Measurements from ENCODE around the gene ERMARD. TPM values are rescaled to one million over a fixed set of nuclear protein-coding genes. Genes with fewer than 3 reads are reported as not detected.

The ERMARD gene
- total RNA-seq, 1 donor from 2014 or later, result 24.8 TPM

DNA sequence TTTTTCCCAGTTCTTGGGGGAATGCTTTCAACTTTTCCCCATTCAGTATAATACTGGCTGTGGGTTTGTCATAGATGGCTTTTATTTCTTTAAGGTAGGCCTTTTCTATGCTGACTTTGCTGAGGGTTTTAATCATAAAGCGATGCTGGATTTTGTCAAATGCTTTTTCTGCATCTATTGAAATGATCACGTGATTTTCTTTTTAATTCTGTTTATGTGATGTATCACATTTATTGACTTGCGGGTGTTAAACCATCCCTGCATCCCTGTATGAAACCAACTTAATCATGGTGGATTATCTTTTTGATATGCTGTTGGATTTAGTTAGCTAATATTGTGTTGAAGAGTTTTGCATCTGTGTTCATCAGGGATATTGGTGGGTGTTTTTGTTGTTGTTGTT, 65.6 kb downstream of the ERMARD start:
- Mint-ChIP-seq H3K27ac (ENCODE audit: unreplicated experiment) (no peak overlapping the region), H3K27me3 (ENCODE audit: unreplicated experiment) (no peaks in the 10 kb centered on the region), H3K9me3 (ENCODE audit: unreplicated experiment) (peaks cover 8% of the 10 kb centered on the region), H3K36me3 (ENCODE audit: low read depth, unreplicated experiment) (no peaks in the 10 kb centered on the region), H3K4me3 (ENCODE audit: unreplicated experiment) (no peak overlapping the region), H3K4me1 (ENCODE audit: unreplicated experiment) (peaks cover 3% of the 10 kb centered on the region)
- no peak for DNase-seq (ENCODE audit: low spot score)
- TF ChIP-seq, protein P1, sequence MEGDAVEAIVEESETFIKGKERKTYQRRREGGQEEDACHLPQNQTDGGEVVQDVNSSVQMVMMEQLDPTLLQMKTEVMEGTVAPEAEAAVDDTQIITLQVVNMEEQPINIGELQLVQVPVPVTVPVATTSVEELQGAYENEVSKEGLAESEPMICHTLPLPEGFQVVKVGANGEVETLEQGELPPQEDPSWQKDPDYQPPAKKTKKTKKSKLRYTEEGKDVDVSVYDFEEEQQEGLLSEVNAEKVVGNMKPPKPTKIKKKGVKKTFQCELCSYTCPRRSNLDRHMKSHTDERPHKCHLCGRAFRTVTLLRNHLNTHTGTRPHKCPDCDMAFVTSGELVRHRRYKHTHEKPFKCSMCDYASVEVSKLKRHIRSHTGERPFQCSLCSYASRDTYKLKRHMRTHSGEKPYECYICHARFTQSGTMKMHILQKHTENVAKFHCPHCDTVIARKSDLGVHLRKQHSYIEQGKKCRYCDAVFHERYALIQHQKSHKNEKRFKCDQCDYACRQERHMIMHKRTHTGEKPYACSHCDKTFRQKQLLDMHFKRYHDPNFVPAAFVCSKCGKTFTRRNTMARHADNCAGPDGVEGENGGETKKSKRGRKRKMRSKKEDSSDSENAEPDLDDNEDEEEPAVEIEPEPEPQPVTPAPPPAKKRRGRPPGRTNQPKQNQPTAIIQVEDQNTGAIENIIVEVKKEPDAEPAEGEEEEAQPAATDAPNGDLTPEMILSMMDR (IDR thresholded peaks at IDR 0.05; ENCODE audit: unreplicated experiment), result no peak

DNA sequence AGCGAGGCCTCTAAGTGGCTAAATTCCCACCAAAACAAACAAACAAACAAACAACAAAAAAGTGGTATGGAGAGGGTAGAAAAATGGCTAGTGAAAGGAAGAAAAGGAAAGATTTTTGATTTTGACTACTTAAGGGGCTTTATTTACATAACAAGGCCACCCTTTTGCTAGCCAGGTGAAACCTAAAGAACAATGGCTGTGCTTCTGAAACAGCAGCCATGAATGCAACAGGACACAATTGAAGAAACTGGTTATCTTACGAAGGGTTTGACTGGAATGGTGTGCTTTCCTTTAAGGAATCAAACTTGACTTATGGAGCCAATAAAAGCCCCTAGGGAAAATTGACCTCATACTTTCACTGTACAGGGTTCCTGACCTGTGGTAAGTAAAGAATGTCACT, 68.9 kb downstream of the ERMARD start:
- no peak overlapping the region for H3K4me3 Mint-ChIP-seq (ENCODE audit: unreplicated experiment)
- peaks cover 3% of the 10 kb centered on the region for H3K4me1 Mint-ChIP-seq (ENCODE audit: unreplicated experiment)
- H3K36me3 Mint-ChIP-seq (ENCODE audit: low read depth, unreplicated experiment), result no peaks in the 10 kb centered on the region
- peaks cover 4% of the 10 kb centered on the region for H3K9me3 Mint-ChIP-seq (ENCODE audit: unreplicated experiment)
- TF ChIP-seq, protein P1 (IDR thresholded peaks at IDR 0.05; ENCODE audit: unreplicated experiment), result no peak
- no peak overlapping the region for H3K27ac Mint-ChIP-seq (ENCODE audit: unreplicated experiment)
- DNase-seq (ENCODE audit: low spot score), result no peak
- H3K27me3 Mint-ChIP-seq (ENCODE audit: unreplicated experiment), result peaks cover 6% of the 10 kb centered on the region

DNA sequence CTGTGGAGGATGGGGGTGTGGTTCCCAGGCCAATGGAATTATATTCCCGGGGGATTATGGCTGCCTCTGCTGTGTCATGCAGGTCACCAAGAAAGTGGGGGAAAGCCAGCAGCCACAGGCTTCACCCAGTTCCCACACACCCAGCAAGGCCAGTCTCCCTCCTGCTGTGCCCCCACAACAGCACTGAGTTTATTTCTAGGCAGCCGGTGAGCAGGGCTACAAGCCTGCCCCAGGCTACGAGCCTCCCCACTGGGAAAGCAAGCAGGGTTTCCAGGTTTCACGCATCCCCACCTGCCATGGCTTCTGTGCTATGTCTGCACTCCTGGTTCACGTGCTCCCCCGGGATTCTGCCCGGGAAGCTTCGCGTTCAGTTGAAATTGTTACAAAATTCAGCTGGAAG, 72.6 kb downstream of the ERMARD start:
- H3K4me3 Mint-ChIP-seq (ENCODE audit: unreplicated experiment), result no peak overlapping the region
- H3K27ac Mint-ChIP-seq (ENCODE audit: unreplicated experiment), result no peak overlapping the region
- no peaks in the 10 kb centered on the region for H3K9me3 Mint-ChIP-seq (ENCODE audit: unreplicated experiment)
- H3K36me3 Mint-ChIP-seq (ENCODE audit: low read depth, unreplicated experiment), result no peaks in the 10 kb centered on the region
- DNase-seq (ENCODE audit: low spot score), result no peak
- TF ChIP-seq, protein P1 (IDR thresholded peaks at IDR 0.05; ENCODE audit: unreplicated experiment), result no peak
- peaks cover 3% of the 10 kb centered on the region for H3K4me1 Mint-ChIP-seq (ENCODE audit: unreplicated experiment)
- peaks cover 7% of the 10 kb centered on the region for H3K27me3 Mint-ChIP-seq (ENCODE audit: unreplicated experiment)

DNA sequence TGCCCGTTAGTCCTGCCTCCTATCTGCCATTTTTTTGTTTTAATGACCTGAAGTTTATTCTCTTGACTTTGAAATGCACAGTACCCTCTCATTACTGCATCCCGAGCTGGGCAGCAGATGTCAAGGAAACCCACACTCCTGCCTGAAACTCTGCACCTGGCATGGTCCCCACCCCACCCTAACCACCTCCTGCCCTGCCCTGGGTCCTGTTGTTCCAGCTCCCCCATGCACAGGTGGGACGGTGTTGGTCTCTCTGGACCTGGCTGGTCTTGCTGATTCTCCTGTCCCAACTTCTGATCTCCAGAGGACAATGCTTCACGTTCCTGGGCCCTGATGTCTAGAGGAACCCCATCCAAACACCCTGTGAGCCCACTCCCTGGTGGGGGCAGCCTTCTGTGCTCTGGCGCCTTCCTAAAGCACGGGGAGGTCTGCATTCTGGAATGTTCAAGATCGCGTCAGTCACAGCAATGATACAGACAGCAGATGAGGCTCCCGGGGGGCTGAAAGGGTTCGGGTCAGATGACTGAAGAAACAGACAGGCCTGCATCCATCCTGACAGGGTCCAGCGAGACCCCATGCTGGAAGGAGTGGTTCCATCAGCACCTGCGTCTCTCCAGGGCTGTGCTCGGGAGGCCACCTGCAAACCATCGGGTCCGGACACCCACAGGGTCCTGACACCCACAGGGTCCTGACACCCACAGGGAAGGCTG, 73.6 kb downstream of the ERMARD start:
- Mint-ChIP-seq H3K27ac (ENCODE audit: unreplicated experiment) (no peak overlapping the region), H3K36me3 (ENCODE audit: low read depth, unreplicated experiment) (no peaks in the 10 kb centered on the region), H3K27me3 (ENCODE audit: unreplicated experiment) (peaks cover 10% of the 10 kb centered on the region), H3K4me1 (ENCODE audit: unreplicated experiment) (peaks cover 3% of the 10 kb centered on the region), H3K9me3 (ENCODE audit: unreplicated experiment) (no peaks in the 10 kb centered on the region), H3K4me3 (ENCODE audit: unreplicated experiment) (no peak overlapping the region)
- TF ChIP-seq, protein P1 (IDR thresholded peaks at IDR 0.05; ENCODE audit: unreplicated experiment), result no peak
- DNase-seq (ENCODE audit: low spot score), result no peak

DNA sequence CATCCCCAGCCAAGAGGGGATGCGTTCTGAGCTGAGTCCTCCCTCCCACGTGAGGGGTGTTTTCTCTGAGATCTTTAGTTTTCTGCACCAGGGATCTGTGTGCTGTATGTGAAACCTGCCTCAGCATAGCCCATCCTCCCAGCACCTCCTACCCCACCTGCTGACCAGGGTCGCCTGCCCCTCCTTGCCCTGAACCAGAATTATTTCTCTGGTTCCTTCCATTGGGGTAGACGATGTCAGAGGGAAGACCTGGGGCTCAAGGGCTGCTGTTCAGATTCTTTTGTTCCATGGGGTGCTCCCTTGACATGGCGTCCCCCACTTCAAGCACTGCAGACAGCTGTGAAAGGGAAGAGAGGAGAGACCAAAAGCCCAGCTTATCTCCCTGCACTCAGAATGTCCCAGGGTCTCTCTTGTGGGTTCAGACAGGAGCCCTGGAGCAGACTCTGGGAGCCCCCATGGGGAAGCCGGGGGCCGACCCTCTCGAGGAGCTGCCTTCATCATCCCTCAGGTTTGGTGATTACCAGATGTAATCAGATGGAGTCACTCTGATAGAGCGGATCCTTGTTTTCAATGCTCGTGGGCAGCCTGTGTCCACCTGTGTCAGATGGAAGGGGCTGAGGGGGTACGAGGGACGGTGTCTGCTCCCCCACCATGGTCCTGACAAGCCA, 74.3 kb downstream of the ERMARD start:
- Mint-ChIP-seq H3K4me1 (ENCODE audit: unreplicated experiment) (no peaks in the 10 kb centered on the region), H3K4me3 (ENCODE audit: unreplicated experiment) (no peak overlapping the region), H3K27me3 (ENCODE audit: unreplicated experiment) (peaks cover 11% of the 10 kb centered on the region), H3K9me3 (ENCODE audit: unreplicated experiment) (no peaks in the 10 kb centered on the region), H3K27ac (ENCODE audit: unreplicated experiment) (no peak overlapping the region), H3K36me3 (ENCODE audit: low read depth, unreplicated experiment) (no peaks in the 10 kb centered on the region)
- DNase-seq (ENCODE audit: low spot score), result no peak
- TF ChIP-seq, protein P1 (IDR thresholded peaks at IDR 0.05; ENCODE audit: unreplicated experiment), result no peak

All from endothelial cell (in vitro differentiated cells).